GM21825 (cell line): ENCODE data around the gene DCPS.
"Not testable (repeated sequence)": the region's sequence is repeated elsewhere in the genome, so short reads cannot be mapped to it uniquely, and the experiment has no call there.

Experiments used
- ATAC-seq: cut with Tn5 transposase; IDR thresholded peaks from one replicate; pipeline ENCODE4 v1.9.1; 2021; ENCODE audit warnings: mild to moderate bottlenecking, moderate library complexity; ENCODE audit not compliant: unreplicated experiment

The DCPS gene

DNA sequence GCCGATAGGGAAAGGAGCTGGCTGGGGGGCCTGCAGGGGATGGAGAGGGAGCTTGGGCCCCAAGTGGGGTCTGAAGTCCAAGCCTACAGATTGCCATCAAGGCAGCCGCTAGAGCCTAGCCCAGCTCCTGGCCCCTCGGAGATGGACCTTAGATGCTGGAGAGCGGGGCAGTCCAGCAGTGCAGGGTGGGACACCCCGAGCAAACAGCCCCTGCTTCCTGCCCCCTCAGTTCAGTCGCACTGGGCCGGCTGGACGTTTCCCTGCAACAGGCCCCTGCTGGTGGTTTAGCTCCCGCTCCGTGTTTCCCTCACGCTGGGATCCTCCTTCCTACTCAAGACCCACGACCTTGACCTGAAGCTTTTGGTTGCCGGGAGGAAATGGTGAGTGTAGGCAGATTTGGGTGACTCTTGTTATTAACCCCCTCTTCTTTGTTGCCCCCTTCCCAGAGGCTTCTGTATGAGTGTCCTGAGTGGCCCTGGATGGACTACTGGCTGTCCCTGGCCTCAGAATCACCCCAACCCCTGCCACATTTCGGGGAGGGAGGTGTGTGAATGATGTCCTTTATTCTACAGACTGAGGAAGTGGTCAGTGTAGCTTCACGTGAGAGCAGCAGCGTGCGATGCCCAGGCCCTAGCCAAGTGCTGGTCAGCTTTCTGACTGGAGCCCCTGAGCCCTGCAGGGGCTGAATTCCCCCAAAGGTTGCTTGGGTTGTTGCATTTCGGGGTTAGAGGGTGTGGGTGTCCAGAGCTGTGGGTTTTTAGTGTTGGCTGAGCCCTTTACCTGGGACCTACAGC is 54.3 kb downstream of the DCPS start:
- ATAC-seq: no peak

DNA sequence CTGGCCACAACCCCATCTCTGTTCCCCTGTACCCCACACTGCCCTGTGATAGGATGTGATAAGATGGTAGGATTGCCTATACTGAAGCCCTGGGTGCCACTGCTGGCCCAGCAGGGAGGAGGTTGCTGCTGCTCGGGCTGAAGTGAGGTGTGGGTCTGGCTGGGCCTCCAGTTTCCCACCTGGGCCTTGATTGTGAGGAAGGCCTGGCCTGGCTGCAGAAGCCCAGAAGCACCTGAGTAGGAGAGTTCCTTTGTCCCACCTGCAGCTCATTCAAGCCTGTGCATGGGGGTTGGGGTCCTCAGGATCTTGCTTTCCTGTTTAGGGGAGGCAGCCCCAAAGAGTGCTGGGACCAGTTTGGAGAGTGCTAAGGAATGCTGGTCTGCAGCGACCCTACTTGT is 54.9 kb downstream of the DCPS start:
- no peak for ATAC-seq

DNA sequence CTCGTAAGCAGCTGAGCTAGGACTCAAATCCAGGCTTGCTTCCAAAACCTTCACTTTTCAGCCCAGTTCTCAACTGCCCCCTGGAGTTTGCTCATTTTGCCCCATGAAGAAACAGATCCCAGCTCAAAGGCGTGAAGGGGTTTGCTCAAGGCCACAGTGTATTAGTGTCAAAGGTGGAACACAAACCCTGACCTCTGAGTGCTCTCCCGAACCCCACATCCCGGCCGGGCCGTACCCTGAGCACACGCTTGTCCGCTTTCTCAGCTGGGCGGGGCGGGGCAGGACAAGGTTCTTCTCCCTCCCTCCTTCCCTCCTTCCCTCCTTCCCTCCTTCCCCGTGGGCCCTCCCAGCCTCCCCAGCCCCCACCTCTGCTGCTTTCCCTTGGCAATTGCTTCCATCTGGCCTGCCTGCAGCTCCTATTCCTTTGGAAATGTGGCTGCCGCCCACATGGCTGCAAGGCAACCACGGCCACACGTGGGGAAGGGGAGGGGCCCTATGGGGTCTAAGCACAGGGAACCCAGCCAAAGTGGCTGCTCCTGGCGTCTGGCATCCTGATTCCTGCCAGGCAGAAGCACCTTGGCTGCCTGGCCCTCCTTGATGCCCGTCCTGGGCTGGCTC is 55.7 kb downstream of the DCPS start:
- no peak for ATAC-seq

DNA sequence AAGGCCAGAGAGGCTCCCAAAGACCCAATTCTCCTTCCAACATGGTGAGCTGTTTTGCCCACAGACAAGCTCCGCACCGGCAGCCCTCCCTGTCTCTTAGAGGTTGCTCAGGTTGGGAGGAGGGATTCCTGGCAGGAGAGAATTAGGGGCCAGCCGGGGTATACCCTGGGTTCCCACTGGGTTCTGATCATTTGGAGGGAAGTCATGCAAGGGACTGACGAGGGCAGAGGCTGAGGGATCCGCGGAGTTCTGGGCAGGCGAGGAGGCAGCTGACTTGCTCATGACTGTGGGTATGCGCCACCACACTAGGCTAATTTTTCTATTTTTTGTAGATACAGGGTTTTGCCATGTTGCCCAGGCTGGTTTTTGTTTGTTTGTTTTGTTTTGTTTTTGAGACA is 56.2 kb downstream of the DCPS start:
- no peak for ATAC-seq

DNA sequence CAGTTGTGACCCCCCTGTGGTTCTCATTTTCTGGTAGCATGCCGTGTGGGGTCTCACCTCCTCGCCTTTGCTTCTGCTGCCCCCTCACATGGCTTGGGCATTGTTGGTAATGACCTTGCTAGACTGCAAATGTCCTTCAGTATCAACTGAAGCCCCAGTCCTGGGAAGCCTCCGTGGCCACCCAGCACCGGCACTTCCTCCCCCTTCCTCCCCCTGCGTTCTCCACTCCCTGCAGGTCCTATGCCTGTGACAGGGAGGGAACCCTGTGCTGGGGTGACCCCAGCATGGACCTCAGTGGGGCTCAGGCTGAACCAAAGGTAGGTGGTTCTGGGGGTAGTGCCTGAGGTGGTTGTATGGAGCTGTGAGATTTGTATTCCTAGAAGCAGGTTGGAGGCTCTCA is 57.5 kb downstream of the DCPS start:
- no peak for ATAC-seq

DNA sequence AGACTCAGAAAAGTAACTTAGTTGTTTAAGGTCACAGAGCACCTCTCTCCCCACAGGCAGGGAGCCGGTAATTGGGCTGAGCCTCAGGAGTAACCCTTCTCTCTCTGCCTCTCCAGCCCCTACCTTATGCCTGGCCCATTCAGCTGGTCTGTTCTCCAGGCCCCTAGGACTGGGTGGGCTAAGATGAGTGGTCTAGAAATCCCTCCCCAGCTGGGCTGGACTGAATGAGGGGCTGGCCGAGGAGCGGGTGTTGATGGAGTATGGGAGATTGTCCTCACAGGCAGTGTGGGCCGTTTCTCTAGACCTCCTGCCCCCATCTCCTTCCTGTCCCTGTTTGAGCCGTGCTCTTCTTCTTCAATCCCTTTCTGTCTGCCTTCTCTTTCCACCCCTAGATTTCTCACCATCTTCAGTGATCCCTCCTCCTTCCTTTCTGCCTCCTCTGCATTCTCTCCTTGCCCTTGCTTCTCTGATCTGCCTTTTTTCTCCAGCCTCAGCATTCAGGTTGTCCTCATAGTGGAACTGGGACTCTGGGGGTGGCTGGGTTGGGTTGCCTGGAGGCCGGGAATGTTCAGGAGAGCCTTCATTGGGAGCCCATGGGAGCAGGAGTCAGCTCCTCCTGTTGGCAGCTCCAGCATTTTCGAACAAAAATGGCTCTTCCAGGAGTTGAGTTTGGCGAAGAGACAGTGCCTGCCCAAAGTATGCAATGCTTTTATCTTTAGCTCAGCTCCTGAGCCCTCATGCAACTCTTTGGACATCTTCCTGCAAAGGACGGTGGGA is 59.2 kb downstream of the DCPS start:
- no peak for ATAC-seq

DNA sequence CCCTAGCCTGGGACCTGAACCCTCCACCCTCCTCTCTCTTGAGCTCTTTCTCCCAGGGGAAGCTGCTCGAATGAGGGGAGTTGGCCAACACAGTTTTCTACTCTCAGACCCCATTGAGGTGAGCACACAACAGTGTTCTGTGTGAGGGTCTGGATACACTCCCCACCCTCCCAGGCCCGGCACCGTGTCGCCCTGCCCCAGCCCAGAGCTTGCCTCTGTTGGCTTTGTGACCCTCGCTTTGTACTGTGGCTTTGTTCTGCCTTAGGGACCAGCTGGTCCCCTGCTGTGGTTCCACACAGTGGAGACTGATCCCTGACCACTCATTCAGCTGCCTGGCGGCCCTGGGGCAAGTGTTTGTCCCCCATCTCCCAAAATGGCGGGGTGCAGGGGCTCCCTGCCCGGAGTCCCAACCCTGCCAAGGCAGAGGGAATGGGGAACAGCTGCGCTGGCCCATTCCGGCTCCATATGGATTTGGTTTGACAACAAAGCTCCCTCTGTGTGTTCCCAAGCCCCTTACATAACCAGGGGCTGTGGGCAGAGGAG is 59.9 kb downstream of the DCPS start:
- no peak for ATAC-seq

DNA sequence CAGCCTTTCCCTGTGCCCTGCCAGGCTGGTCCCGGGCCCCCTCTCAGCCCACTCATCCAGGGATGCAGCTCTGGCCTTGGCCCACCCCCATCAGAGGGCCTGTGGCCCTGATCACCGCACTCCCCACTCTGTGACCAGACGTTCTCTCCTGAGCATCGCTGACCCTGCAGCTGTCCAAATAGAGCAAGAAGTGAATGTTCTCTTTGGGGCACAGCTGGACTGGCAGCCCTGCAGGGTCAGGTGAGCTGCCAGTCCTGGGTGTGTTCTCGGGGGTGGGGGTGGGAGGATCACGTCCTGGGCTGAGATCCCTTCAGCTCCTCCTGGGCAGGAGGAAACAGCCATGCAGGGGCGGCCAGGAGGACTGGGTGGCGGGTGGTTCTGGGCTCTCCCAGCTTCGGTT is 60.9 kb downstream of the DCPS start:
- not testable (repeated sequence) for ATAC-seq

DNA sequence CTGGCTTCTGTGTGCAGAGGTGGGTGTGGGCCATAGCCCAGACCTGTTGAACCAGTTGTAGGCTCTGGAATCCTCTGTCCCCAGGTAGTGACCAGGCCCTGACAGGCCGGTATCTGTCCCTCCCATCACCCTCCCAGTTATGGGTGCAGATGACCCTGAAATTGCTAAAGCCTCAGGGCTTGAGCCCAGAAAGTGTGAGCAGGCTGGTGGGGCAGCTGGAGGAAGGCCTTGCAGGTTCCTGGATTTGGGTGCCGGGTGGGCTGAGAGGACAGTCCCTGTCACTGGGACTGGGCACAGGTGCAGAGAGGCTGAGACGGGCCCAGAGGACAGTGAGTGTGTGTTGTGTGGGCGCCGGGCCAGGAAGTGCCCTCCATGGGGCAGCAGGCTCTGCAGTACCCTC is 61.6 kb downstream of the DCPS start:
- not testable (repeated sequence) for ATAC-seq

DNA sequence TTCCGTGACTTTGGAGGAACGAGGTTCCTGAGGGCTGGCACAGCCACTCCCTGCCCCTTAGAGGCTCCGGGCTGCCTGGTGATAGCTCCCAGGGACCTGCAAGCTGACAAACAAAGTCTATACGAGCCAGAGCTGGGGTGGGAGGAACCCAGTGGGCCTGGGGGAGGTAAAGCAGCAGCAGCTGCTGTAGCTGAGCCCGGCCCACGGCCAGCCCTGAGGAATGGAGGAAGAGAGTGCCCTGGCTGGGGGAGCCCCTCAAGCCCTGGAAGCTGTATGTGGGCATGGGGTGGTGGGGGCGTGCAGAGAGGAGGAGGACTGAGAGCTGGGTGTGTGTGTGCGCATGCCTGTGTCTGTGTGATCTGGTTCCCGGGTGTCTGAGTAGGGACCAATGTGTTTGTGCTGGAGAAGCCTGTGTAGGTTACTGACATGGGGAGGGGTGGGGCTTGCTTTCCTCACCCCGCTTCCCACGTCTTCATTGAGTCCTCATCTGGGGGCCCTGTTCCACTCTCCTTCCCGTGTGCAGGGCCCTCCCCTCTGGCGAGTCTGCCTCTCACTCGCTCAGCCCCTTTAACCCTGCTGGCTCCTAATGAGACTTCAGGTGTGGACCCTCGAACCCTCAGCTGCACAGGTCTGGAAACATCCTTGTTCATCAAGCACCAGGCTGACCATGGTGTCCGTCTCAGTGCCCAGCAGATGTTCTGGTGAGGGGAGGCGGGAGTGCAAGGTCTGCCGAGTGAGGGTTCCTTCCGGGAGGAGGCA is 62.4 kb downstream of the DCPS start:
- ATAC-seq: no peak

DNA sequence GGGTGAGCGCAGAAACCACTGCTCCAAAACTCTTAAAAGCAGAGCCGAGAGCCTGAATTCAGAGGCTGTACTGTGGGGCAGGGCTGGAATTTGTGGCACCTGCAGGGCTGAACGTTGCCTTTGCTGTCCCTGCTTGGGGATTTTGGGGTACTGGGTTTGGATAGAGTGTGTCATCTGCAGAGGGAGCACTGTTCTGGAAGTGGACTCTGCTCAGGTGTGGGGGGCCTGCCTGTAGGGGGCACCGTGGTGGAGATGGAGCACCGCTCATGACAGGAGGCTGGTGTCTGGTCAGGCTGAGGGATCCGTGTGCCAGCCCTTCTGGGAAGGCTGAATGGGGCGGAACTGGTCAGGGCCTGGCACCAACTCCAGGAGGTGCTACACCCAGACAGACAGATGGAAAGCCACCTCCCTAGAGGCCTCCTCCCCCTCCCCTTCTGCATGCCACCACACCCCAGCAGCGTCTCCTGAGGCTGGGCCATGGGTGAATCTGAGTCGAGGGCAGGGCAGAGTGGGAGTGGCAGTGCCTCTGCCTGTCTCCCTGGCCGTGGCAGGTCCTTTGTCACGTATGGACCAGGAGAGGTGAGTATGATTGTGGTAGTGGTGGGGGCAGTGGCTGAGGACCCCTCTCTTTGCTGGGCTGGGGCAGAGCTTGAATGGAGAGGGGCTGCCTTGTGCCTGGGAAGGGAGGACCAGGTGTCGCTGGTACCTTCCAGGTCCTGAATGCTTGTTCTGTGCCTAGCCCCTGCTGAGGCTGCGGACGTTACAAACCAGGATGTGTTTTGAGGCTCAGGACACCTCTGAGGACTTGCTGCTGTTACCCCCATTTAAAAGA is 63.2 kb downstream of the DCPS start:
- not testable (repeated sequence) for ATAC-seq

DNA sequence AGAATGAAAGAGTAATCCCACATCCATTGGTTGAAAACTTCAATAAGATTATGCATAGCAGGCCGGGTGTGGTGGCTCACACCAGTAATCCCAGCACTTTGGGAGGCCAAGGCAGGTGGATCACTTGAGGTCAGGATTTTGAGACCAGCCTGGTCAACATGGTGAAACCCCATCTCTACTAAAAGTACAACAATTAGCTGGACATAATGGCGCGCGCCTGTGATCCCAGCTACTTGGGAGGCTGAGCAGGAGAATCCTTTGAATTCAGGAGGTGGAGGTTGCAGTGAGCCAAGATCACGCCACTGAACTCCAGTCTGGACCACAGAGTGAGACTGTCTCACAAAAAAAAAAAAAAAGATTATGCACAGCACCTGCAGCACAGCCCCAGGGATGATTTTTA is 63.9 kb downstream of the DCPS start:
- ATAC-seq: not testable (repeated sequence)

DNA sequence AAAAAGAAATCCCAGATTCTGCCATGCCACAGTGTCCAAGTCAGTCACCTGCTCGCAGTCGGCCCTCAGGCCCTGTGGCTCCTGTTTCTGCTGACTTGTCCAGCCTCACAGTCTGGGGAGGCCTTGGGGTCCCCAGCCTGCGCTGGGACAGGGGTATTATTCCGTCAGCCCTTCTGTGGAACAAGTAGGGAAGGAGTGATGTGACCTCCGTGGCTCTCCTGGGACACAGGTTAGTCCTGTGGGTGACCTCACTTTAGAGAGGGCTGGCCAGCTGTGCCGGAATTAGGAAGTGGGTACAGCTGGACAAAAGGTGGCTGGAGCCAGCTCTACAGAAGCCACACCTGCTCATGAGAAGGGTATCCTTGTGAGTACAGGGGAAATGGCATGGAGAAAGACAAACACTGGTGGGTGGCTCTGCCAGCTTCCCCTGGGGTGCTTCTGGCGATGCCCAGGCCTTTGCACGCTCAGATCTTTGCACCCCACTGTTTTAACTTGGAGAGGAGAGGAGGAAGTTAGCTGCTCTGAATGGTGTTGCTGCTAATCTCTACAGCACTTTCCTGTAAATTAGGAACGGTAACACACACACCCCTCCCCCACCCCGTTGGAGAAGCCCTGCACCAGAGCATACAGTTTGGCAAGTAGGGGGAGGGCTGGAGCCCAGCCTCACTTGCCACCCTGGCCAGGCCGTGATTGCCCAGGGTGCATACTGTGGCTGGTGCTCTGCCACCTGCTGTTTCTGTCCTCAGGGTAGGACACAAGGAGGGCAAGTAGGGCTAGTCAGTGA is 64.7 kb downstream of the DCPS start:
- not testable (repeated sequence) for ATAC-seq

DNA sequence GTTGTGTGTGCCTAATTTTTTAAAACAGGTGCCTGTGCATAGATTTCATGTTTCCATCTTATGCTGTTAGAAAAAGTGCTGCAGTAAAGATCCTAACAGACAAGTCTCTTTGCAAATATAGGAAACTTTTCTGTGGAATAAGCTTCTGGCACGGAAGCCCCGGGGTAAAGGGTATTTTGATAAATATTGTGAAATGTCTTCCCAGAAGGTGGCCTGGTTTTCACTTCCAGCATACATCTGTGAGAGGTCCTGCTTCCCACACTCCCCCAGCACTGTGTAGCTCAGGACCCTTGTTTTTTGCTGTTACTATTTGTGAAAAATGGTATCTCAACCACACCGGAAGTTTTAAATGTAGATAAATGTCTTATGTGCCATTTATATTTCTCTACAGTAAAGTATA is 66.2 kb downstream of the DCPS start:
- ATAC-seq: no peak

DNA sequence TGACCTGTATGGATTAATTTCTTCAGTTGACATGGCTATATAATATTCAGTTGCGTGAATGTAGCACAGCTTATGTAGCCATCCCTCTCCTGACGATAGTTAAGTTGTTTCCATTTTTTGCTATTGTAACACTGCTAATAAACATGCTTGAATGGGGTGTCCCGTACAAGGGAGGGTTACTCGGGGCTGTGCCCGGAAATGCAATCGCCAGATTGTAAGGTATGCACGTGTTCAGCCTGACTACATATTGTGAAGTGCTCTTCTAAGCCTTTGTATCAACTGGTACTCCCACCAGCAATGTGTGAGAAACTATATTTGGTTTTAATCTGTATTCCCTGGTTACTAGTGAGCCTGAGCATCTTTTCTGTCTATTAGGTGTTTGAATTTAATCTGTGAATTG is 67.7 kb downstream of the DCPS start:
- no peak for ATAC-seq

DNA sequence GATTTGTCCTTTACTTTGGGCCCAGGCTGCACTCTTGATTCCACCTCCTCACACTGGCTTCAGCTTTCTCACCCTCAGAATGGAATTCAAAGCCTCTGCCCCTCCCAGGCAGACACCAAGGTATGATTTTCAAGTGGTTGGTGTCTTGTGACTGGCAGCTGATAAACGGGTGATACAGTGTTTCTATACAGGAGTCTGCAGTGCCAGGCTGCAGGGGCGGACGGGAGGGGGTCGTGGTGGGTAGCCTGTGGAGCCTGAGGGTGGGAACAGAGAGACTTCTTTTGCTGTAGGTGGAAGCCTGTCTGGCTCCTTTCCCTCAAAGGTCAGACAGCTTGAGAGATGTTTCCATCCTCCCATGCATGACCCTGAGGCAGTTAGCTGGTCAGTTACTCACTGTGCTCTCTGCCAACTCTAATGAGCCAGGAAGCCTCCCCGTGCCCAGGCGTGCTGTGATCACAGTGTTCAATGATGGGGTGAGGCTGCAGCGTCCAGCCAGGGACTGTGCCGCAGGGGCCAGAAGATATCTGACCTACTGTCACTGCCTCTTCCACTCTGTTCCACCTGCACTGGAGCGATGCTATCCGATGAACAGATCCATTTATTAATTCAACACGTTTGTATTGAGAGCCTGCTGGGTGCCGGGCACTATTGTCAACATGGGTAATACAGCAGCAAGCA is 69.7 kb downstream of the DCPS start:
- not testable (repeated sequence) for ATAC-seq

DNA sequence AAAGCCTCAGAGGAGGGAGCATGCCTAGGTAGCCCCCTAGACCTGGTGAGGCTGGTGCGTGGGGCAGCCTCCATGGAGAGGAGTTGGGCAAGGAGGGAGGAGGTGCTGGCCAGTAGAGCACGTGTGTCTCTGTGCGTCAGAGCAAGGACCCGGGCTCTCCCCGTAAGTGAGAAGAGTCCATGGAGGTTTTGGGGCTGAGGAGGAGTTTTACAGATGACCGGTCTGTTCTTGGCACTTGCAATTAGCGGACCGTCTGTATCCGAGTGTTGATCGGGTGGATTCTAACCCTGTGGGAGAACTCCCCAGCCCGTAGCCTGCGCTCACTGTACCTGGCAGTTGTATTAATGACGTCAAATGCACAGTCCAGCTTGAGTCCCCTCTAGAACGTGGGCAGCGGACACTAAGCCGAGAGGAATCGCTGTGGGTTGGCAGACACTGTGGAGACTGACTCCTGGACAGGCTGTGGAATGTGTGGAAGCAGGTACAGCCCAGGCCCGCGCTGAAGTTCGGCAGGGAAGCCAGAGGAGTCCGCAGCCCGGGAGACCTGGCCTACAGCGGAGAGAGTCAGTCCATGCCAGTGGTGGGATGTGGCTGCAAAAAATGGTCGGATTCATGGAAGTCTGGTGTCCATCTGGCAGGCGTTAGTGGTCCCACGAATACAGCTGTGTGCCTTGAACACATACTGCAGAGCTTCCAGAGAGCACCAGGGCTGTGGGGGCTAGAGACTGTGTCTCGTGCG is 70.9 kb downstream of the DCPS start:
- not testable (repeated sequence) for ATAC-seq

DNA sequence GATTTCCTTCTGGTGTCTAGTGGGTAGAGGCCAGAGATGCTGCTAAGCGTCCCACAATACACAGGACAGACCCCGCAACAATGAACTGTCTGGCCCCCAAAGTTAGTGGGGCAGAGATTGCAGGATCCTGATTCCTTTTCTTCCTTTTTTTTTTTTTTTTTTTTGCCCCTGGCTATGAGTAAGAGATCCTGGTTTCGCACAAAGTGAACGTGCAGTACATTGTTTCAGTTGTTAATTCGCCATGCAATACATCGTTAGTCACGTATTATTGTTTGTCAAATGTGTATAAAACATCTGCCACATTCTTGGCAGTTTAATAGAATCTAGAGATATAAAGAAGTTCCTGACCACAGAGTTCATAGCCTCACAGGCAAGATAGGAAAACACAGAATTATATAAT is 71.9 kb downstream of the DCPS start:
- no peak for ATAC-seq
